Activated CD8-positive, alpha-beta T cell treated with anti-CD3 and anti-CD28 coated beads, Interleukin-2, amount 10 ng/mL, durations not matched to agents 7 days and 5 days (primary cell): ENCODE results near the gene TIGD2. TPM values are rescaled to one million over a fixed set of nuclear protein-coding genes. Genes with fewer than 3 reads are reported as not detected.
"Not testable (repeated sequence)": the region's sequence is repeated elsewhere in the genome, so short reads cannot be mapped to it uniquely, and the experiment has no call there.

Experiments used
- ATAC-seq: fragments of 150-1000 bp; cut with Tn5 transposase; one replicate; pipeline ENCODE4 v1.10.0; 2021; ENCODE audit warnings: moderate library complexity
- CTCF ChIA-PET: fragments of 350-600 bp; sonication (Branson Sonifier 250); formaldehyde crosslinking; loops from one replicate; lab custom pipeline; 2021; ENCODE audit warnings: antibody characterized with exemption; lab: Charles Lee
- POLR2A ChIA-PET: fragments of 350-600 bp; sonication (Branson Sonifier 250); formaldehyde crosslinking; loops from one replicate; lab custom pipeline; 2021; ENCODE audit warnings: antibody characterized with exemption; lab: Charles Lee
- DNase-seq: peaks from one replicate; pipeline ENCODE4 v3.0.0-alpha.2; 2020
- H3K27ac Mint-ChIP-seq: one replicate; pipeline ENCODE4 v1.8.0; 2021; ENCODE audit warnings: mild to moderate bottlenecking, mixed read lengths
- H3K27me3 Mint-ChIP-seq: one replicate; pipeline ENCODE4 v1.8.0; 2021; ENCODE audit warnings: low read depth, mixed read lengths
- H3K36me3 Mint-ChIP-seq: one replicate; pipeline ENCODE4 v1.8.0; 2021; ENCODE audit warnings: low read depth, mixed read lengths
- H3K4me1 Mint-ChIP-seq: one replicate; pipeline ENCODE4 v1.8.0; 2021; ENCODE audit warnings: low read depth, mixed read lengths
- H3K4me3 Mint-ChIP-seq: one replicate; pipeline ENCODE4 v1.8.0; 2021; ENCODE audit warnings: mild to moderate bottlenecking, mixed read lengths
- H3K9me3 Mint-ChIP-seq: one replicate; pipeline ENCODE4 v1.8.0; 2022; ENCODE audit warnings: mixed read lengths; ENCODE audit not compliant: insufficient read depth
- total RNA-seq, 2 experiments: library from RNA; stranded (reverse); gene quantifications; one replicate each; pipeline ENCODE4 v1.2.3, GENCODE V29; 2021

The TIGD2 gene
- total RNA-seq, 2 experiments from 2014 or later, result 5.5 to 5.6 TPM

- H3K9me3 Mint-ChIP-seq, DNase-seq, CTCF ChIA-PET, H3K4me3 Mint-ChIP-seq, H3K27me3 Mint-ChIP-seq, H3K36me3 Mint-ChIP-seq, H3K27ac Mint-ChIP-seq, H3K4me1 Mint-ChIP-seq, ATAC-seq, POLR2A ChIA-PET: not testable (repeated sequence)
Measured at GRCh38 chr4:89144652-89145051, 33.3 kb downstream of the TIGD2 start.

- DNase-seq (no peak), ATAC-seq (no peak)
- CTCF ChIA-PET, result no interaction called here
- Mint-ChIP-seq H3K4me1 (no peaks in the 10 kb centered on the region), H3K27me3 (peaks cover 4% of the 10 kb centered on the region), H3K4me3 (no peak overlapping the region), H3K36me3 (no peaks in the 10 kb centered on the region), H3K27ac (no peak overlapping the region), H3K9me3 (peaks cover 5% of the 10 kb centered on the region)
- POLR2A ChIA-PET, result no interaction called here
Measured at GRCh38 chr4:89146196-89146595, 34.9 kb downstream of the TIGD2 start.

GRCh38 chr4:89152972-89153371 lies 41.6 kb downstream of the TIGD2 start:
- ATAC-seq, result no peak
- POLR2A ChIA-PET, result no interaction called here
- Mint-ChIP-seq H3K36me3 (no peaks in the 10 kb centered on the region), H3K4me1 (no peaks in the 10 kb centered on the region), H3K27me3 (peaks cover 4% of the 10 kb centered on the region), H3K4me3 (no peak overlapping the region), H3K9me3 (peaks cover 4% of the 10 kb centered on the region), H3K27ac (no peak overlapping the region)
- CTCF ChIA-PET, result interaction anchor here (2.5 kb wide), 1 partner anchor 10 kb away, joined by 9 read pairs; no protein-coding TSS in a partner anchor
- DNase-seq, result no peak

GRCh38 chr4:89156174-89156914 lies 45.0 kb downstream of the TIGD2 start:
- Mint-ChIP-seq H3K4me3 (no peak overlapping the region), H3K27me3 (peaks cover 8% of the 10 kb centered on the region), H3K36me3 (no peaks in the 10 kb centered on the region), H3K4me1 (no peaks in the 10 kb centered on the region), H3K9me3 (peaks cover 4% of the 10 kb centered on the region), H3K27ac (no peak overlapping the region)
- ATAC-seq (no peak), DNase-seq (no peak)
- ChIA-PET CTCF (interaction anchor here (1.0 to 1.4 kb wide), 2 partner anchors 8 to 278 kb away, joined by 3 to 4 read pairs; no protein-coding TSS in a partner anchor), POLR2A (no interaction called here)

GRCh38 chr4:89157488-89158024 lies 46.2 kb downstream of the TIGD2 start:
- no peaks in the 10 kb centered on the region for H3K9me3 Mint-ChIP-seq
- POLR2A ChIA-PET, result interaction anchor here (0.6 kb wide), 1 partner anchor 63 kb away, joined by 3 read pairs; no protein-coding TSS in a partner anchor
- no peaks in the 10 kb centered on the region for H3K4me1 Mint-ChIP-seq
- no peak for ATAC-seq
- DNase-seq, result no peak
- no peak overlapping the region for H3K27ac Mint-ChIP-seq
- no peaks in the 10 kb centered on the region for H3K36me3 Mint-ChIP-seq
- H3K4me3 Mint-ChIP-seq, result no peak overlapping the region
- CTCF ChIA-PET, result interaction anchor here (0.6 to 1.2 kb wide), 4 partner anchors 69 to 401 kb away, joined by 3 to 4 read pairs (median 3); no protein-coding TSS in a partner anchor
- peaks cover 10% of the 10 kb centered on the region for H3K27me3 Mint-ChIP-seq

- ChIA-PET POLR2A (no interaction called here), CTCF (interaction anchor here (1.0 to 2.2 kb wide), 5 partner anchors 59 to 277 kb away, joined by 3 to 8 read pairs (median 3); no protein-coding TSS in a partner anchor)
- H3K4me1 Mint-ChIP-seq, result no peaks in the 10 kb centered on the region
- DNase-seq, result no peak
- no peaks in the 10 kb centered on the region for H3K36me3 Mint-ChIP-seq
- H3K4me3 Mint-ChIP-seq, result no peak overlapping the region
- no peak for ATAC-seq
- H3K9me3 Mint-ChIP-seq, result no peaks in the 10 kb centered on the region
- H3K27ac Mint-ChIP-seq, result no peak overlapping the region
- peaks cover 8% of the 10 kb centered on the region for H3K27me3 Mint-ChIP-seq
Measured at GRCh38 chr4:89158884-89159503, 47.7 kb downstream of the TIGD2 start.

- DNase-seq, result no peak
- no peaks in the 10 kb centered on the region for H3K9me3 Mint-ChIP-seq
- H3K27ac Mint-ChIP-seq, result no peak overlapping the region
- ChIA-PET CTCF (interaction anchor here (1.0 to 2.2 kb wide), 3 partner anchors 66 to 274 kb away, joined by 3 to 8 read pairs (median 5); no protein-coding TSS in a partner anchor), POLR2A (no interaction called here)
- H3K4me3 Mint-ChIP-seq, result no peak overlapping the region
- H3K36me3 Mint-ChIP-seq, result no peaks in the 10 kb centered on the region
- no peaks in the 10 kb centered on the region for H3K4me1 Mint-ChIP-seq
- peaks cover 8% of the 10 kb centered on the region for H3K27me3 Mint-ChIP-seq
- no peak for ATAC-seq
Measured at GRCh38 chr4:89160806-89161205, 49.5 kb downstream of the TIGD2 start.

- CTCF ChIA-PET, result interaction anchor here (0.9 to 1.4 kb wide), 2 partner anchors 251 to 324 kb away, joined by 3 read pairs; no protein-coding TSS in a partner anchor
- Mint-ChIP-seq H3K4me3 (no peak overlapping the region), H3K36me3 (no peaks in the 10 kb centered on the region), H3K27ac (no peak overlapping the region), H3K27me3 (peaks cover 11% of the 10 kb centered on the region), H3K4me1 (no peaks in the 10 kb centered on the region), H3K9me3 (no peaks in the 10 kb centered on the region)
- no peak for ATAC-seq
- POLR2A ChIA-PET, result no interaction called here
- no peak for DNase-seq
Measured at GRCh38 chr4:89161841-89162240, 50.5 kb downstream of the TIGD2 start.

- H3K4me1 Mint-ChIP-seq, result no peaks in the 10 kb centered on the region
- no peak overlapping the region for H3K27ac Mint-ChIP-seq
- H3K36me3 Mint-ChIP-seq, result no peaks in the 10 kb centered on the region
- ATAC-seq, result no peak
- ChIA-PET CTCF (interaction anchor here (0.8 to 2.3 kb wide), 5 partner anchors 9 to 323 kb away, joined by 3 to 9 read pairs (median 3); no protein-coding TSS in a partner anchor), POLR2A (interaction anchor here (0.8 kb wide), 1 partner anchor 234 kb away, joined by 5 read pairs; no protein-coding TSS in a partner anchor)
- H3K27me3 Mint-ChIP-seq, result peaks cover 15% of the 10 kb centered on the region
- H3K9me3 Mint-ChIP-seq, result no peaks in the 10 kb centered on the region
- no peak overlapping the region for H3K4me3 Mint-ChIP-seq
- DNase-seq, result no peak
Measured at GRCh38 chr4:89162496-89162895, 51.2 kb downstream of the TIGD2 start.

- no peak overlapping the region for H3K27ac Mint-ChIP-seq
- ChIA-PET CTCF (interaction anchor here (0.8 to 2.3 kb wide), 4 partner anchors 9 to 323 kb away, joined by 3 to 9 read pairs (median 4); no protein-coding TSS in a partner anchor), POLR2A (interaction anchor here (0.8 kb wide), 1 partner anchor 234 kb away, joined by 5 read pairs; no protein-coding TSS in a partner anchor)
- DNase-seq (no peak), ATAC-seq (no peak)
- H3K4me3 Mint-ChIP-seq, result no peak overlapping the region
- no peaks in the 10 kb centered on the region for H3K4me1 Mint-ChIP-seq
- no peaks in the 10 kb centered on the region for H3K36me3 Mint-ChIP-seq
- no peaks in the 10 kb centered on the region for H3K9me3 Mint-ChIP-seq
- H3K27me3 Mint-ChIP-seq, result peaks cover 15% of the 10 kb centered on the region
Measured at GRCh38 chr4:89162987-89163386, 51.7 kb downstream of the TIGD2 start.

GRCh38 chr4:89164400-89164799 lies 53.1 kb downstream of the TIGD2 start:
- no peaks in the 10 kb centered on the region for H3K9me3 Mint-ChIP-seq
- ATAC-seq (no peak), DNase-seq (no peak)
- H3K27ac Mint-ChIP-seq, result no peak overlapping the region
- H3K4me1 Mint-ChIP-seq, result no peaks in the 10 kb centered on the region
- H3K4me3 Mint-ChIP-seq, result no peak overlapping the region
- no peaks in the 10 kb centered on the region for H3K36me3 Mint-ChIP-seq
- POLR2A ChIA-PET, result no interaction called here
- H3K27me3 Mint-ChIP-seq, result peaks cover 15% of the 10 kb centered on the region
- CTCF ChIA-PET, result interaction anchor here (1.0 to 2.3 kb wide), 3 partner anchors 9 to 49 kb away, joined by 3 to 9 read pairs (median 4); no protein-coding TSS in a partner anchor
